GM18502 (cell line): ENCODE data around the gene IPPK.

ENCODE experiments used
- ATAC-seq: cut with Tn5 transposase; IDR thresholded peaks from one replicate; pipeline ENCODE4 v1.9.1; 2021; ENCODE audit warnings: mild to moderate bottlenecking; ENCODE audit not compliant: unreplicated experiment, poor library complexity

Gene IPPK

GRCh38 chr9:92669890-92670708, at the start of gene IPPK:
Gene IPPK, minus strand, starts transcription at chr9:92670131. Its CDS starts 143 bp downstream, at chr9:92669988.
- peak; percentile 94 for ATAC-seq

- no peak for ATAC-seq
Observed at GRCh38 chr9:92719028-92719647, 49.2 kb upstream of the IPPK start.

- ATAC-seq = no peak
Observed at GRCh38 chr9:92718086-92719001, 48.4 kb upstream of the IPPK start.

- ATAC-seq = peak; percentile 49
Observed at GRCh38 chr9:92717201-92718085, 47.5 kb upstream of the IPPK start.

GRCh38 chr9:92716557-92716956, 46.6 kb upstream of the IPPK start:
- peak; percentile 56 for ATAC-seq

GRCh38 chr9:92715488-92716231, 45.7 kb upstream of the IPPK start:
- ATAC-seq = no peak

- no peak for ATAC-seq
Observed at GRCh38 chr9:92714787-92715487, 45.0 kb upstream of the IPPK start.

- ATAC-seq = no peak
Observed at GRCh38 chr9:92714016-92714415, 44.1 kb upstream of the IPPK start.

- ATAC-seq = no peak
Observed at GRCh38 chr9:92713528-92713927, 43.6 kb upstream of the IPPK start.

GRCh38 chr9:92712767-92713166, 42.8 kb upstream of the IPPK start:
- ATAC-seq = no peak

GRCh38 chr9:92711844-92712243, 41.9 kb upstream of the IPPK start:
- no peak for ATAC-seq

- ATAC-seq = no peak
Observed at GRCh38 chr9:92711146-92711545, 41.2 kb upstream of the IPPK start.

- no peak for ATAC-seq
Observed at GRCh38 chr9:92710368-92710767, 40.4 kb upstream of the IPPK start.

- no peak for ATAC-seq
Observed at GRCh38 chr9:92709954-92710353, 40.0 kb upstream of the IPPK start.

- ATAC-seq = no peak
Observed at GRCh38 chr9:92709240-92709639, 39.3 kb upstream of the IPPK start.

GRCh38 chr9:92707530-92707929, 37.6 kb upstream of the IPPK start:
- ATAC-seq = no peak

- no peak for ATAC-seq
Observed at GRCh38 chr9:92706218-92706940, 36.4 kb upstream of the IPPK start.

GRCh38 chr9:92704528-92704927, 34.6 kb upstream of the IPPK start:
- no peak for ATAC-seq
